Brain microvascular endothelial cell (primary cell): ENCODE results near the gene DPEP3.
A peak's percentile ranks its signal among the peaks of the same experiment; 100 is the strongest.

Experiments
- DNase-seq: peaks from one replicate; pipeline ENCODE4 v3.0.0-alpha.2; 2020
- H3K27ac ChIP-seq: fragments of 250-450 bp; sonication (Bioruptor Pico); 2 replicates; pipeline ENCODE4 v1.5.1; 2020; ENCODE audit warnings: mild to moderate bottlenecking, moderate library complexity
- H3K27me3 ChIP-seq: fragments of 250-450 bp; sonication (Bioruptor Pico); replicated peaks from 2 replicates; pipeline ENCODE4 v1.5.1; 2020; ENCODE audit warnings: mild to moderate bottlenecking
- H3K36me3 ChIP-seq: fragments of 250-450 bp; sonication (Bioruptor Pico); replicated peaks from 2 replicates; pipeline ENCODE4 v1.5.1; 2020; ENCODE audit warnings: mild to moderate bottlenecking
- H3K4me3 ChIP-seq: 2 replicates; pipeline ENCODE4 v1.5.1; 2011; ENCODE audit warnings: low read depth, mild to moderate bottlenecking, control low read depth, low read length, moderate library complexity
- in situ Hi-C: cut with HindIII; loops from 2 replicates; pipeline ENCODE4 v1.10.0; 2017; ENCODE audit warnings: low sequenced_read_pairs, low pct_ligation_motif_present
- TF ChIP-seq, protein P1 (sequence below): IDR thresholded peaks from 2 replicates; pipeline ENCODE4 v1.5.1; 2011; ENCODE audit warnings: low read depth, mild to moderate bottlenecking, moderate library complexity, low read length, control low read depth, inconsistent platforms; ENCODE audit errors: missing control alignments

Gene DPEP3

DNA sequence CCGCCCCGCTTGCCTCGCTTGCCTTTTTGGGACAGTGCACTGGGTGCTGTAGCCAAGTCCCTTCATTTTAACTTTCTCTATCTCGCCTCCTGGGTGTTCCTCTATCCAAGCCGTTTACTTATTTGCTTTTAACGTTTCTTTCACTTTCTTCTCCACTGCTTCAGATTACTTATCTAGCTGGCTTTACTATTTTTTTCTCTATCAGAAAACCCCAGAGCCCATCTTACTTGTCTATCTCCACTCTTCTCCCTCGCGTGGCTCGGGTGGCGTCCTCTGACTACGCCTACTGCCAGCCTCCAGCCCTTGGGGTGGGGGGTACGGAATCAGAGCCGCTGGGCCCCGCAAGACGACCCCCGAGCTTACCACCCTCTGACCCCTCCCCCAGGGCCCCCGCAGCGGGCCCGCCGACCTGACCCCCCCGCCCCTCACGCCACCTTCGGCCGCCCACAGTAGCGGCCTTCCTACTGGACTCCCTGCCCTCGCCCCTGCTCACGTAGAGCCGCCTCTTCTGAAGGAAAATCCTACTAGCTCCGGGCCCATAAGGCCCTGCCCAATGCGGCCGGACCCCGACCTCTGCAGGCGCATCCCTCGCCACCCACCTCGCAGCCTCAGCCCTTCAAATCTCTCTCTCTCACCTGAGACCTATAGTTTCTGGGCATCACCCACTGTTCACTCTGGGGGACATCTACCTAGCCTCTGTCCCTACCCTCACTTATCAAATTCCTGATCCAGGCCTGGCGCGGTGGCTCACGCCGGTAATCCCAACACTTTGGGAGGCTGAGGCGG is 10.9 kb downstream of the DPEP3 start:
- peak overlapping the region; percentile 84 for H3K4me3 ChIP-seq
- H3K27ac ChIP-seq, result no peak overlapping the region
- DNase-seq, result no peak
- H3K36me3 ChIP-seq, result no peaks in the 10 kb centered on the region
- in situ Hi-C loops, result no loop called here
- no peaks in the 10 kb centered on the region for H3K27me3 ChIP-seq
- TF ChIP-seq, protein P1, sequence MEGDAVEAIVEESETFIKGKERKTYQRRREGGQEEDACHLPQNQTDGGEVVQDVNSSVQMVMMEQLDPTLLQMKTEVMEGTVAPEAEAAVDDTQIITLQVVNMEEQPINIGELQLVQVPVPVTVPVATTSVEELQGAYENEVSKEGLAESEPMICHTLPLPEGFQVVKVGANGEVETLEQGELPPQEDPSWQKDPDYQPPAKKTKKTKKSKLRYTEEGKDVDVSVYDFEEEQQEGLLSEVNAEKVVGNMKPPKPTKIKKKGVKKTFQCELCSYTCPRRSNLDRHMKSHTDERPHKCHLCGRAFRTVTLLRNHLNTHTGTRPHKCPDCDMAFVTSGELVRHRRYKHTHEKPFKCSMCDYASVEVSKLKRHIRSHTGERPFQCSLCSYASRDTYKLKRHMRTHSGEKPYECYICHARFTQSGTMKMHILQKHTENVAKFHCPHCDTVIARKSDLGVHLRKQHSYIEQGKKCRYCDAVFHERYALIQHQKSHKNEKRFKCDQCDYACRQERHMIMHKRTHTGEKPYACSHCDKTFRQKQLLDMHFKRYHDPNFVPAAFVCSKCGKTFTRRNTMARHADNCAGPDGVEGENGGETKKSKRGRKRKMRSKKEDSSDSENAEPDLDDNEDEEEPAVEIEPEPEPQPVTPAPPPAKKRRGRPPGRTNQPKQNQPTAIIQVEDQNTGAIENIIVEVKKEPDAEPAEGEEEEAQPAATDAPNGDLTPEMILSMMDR, result no peak

DNA sequence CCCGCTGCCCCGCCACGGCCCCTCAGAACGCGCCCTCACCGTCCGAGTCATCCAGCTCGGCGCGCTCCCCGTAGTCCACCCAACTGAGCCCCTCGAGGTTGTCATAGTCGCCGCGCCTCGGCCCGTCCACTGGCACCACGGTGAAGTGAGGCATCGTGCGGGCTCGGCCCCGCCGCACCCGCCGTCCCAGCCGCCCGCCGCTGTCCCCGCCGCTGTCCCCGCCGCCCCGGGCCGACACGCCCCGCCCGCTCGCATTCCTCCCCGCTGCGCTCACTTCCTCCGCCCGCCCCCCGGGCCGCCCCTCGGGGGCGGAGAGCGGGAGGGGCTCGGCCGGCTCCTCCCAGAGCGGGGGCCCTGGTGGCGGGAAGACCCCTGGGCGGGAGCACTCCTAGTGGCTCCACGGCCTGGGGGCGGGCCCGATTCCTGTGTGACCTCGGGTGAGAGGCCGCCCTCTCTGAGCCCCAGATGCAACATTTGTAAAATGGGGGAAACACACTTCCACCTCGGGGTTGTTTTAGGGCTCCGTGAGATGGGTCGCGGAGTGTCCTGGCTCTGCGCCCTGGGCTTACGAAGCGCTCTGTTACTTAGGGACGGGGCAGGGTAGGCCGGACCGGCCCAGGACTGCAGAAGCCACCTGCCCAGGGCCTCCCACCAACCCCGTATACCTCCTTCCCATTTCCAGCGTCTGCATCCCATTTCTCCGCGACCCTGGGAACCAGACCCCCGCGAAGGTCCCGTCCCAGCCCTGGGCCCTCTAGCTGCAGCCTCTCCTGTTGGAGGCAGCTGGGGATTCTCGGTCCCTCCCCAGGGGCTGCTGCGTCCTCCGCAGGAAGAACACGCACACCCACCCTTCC is 11.7 kb downstream of the DPEP3 start, which contains the start of gene SLC12A4:
SLC12A4 (minus strand) TSS at position 238 of the 854 bp plus-strand sequence; CDS start at position 154, 84 bp downstream.
- no peaks in the 10 kb centered on the region for H3K27me3 ChIP-seq
- peak; percentile 39 for DNase-seq
- no peaks in the 10 kb centered on the region for H3K36me3 ChIP-seq
- in situ Hi-C loops, result no loop called here
- H3K27ac ChIP-seq, result peak within 1 kb of the TSS; percentile 91
- TF ChIP-seq, protein P1, result peak; percentile 1
- peak within 1 kb of the TSS; percentile 84 for H3K4me3 ChIP-seq

DNA sequence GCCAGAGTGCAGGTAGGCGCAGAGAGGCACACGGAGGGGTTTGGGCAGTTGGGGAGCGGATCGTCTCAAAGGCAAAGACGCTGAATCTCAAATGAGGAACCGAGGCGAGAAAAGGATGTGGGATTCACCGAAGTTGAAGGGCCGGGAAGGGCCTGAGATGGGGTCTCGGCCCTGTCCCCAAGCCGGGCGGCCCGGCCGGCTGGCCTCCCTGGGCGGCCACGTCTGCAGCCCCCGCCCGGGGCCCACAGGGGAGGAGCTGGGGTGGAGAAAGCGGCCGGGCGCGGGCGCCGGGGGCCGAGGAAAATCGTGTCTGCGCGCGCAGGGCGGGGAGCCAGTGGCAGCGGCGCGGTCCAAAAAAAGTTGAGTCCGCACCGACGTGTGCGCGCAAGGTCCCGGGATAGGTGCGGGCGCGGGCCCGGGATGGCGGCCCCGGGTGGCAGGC is 12.3 kb downstream of the DPEP3 start:
- no peak for DNase-seq
- Histone ChIP-seq H3K4me3 (peak overlapping the region; percentile 84), H3K27me3 (no peaks in the 10 kb centered on the region), H3K36me3 (peaks cover 6% of the 10 kb centered on the region), H3K27ac (peak overlapping the region; percentile 91)
- in situ Hi-C loops, result no loop called here
- TF ChIP-seq, protein P1, result no peak

DNA sequence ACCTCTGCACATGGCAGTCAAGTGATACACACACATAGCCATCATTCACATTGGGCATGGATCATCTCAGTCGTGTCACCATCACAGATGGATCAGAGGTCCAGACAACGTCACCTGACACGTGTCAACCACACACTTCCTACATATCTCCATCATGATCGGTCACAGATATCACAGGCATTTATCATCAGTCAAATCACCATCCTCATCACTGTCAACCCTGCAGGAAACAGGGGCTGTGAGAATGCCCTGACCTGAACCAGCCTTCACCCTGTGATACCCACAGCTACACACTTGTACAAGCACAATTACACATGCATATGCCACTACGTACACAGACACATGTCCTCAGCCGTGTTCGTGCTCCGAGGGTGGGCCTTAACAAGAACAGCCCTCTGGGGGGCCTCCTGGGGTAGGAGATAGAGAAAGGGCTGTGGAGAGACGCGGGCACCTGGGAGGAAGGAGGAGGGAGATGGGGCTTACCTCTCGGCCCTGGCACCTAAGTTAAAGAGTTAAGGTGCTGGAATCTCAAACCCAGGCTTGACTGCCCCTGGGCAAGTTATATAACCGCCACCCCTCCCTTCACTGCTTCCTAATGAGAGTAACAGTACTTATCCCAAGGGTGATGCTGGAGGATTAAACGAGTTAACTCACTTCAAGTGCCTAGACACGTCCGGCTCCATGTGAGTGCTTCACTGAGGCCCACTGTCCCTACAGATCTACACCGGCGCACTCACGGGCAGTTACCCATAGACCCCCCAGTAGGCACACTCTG is 12.9 kb downstream of the DPEP3 start:
- Histone ChIP-seq H3K27ac (peak overlapping the region; percentile 91), H3K4me3 (peak overlapping the region; percentile 84), H3K27me3 (no peaks in the 10 kb centered on the region), H3K36me3 (peaks cover 12% of the 10 kb centered on the region)
- DNase-seq, result peak; percentile 47
- in situ Hi-C loops, result no loop called here
- TF ChIP-seq, protein P1, result peak; percentile 8

DNA sequence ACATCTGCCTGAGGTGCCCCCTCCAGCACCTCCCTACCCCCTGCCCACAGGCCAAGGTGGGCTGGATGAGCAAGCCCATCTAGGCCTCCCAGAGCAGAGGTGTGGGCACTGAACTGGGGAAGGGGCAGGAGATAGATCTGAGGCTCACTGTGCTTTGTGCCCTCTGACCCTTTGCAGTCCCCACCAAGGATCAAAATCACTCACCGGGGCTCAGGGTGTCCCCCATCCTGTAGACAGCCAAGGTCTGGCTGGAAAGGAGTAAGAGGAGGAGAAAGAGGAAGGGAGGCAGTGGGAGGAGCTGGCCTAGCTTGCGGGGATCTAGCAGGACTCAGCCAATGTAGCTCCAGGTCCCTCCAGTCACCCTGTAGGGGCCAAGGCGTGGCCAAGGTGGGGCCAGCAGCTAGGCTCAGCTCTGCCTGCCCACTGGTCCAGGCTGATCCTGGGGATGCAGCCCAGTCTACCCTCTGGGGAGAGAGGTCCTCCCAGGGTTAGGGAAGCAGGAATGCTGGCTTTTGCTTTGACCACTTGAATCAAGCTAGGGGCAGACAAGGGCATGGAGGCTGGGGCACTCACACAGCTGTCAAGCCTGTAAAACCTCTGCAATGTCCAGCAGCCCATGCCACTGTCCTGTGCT is 13.6 kb downstream of the DPEP3 start:
- peak overlapping the region; percentile 22 for H3K27ac ChIP-seq
- in situ Hi-C loops, result no loop called here

More for the DNA sequence above, 13.6 kb downstream of the DPEP3 start:
- TF ChIP-seq, protein P1, result no peak
- Histone ChIP-seq H3K4me3 (peak overlapping the region; percentile 84), H3K36me3 (peaks cover 19% of the 10 kb centered on the region), H3K27me3 (no peaks in the 10 kb centered on the region)
- no peak for DNase-seq
